DMS114 treated with DMSO at 0.1 percent for 48 hours (cell line): ENCODE measurements around the gene HOXB8.

ENCODE experiments used
- DNase-seq: peaks from one replicate; lab custom pipeline; 2025; ENCODE audit not compliant: unreplicated experiment; lab: John Stamatoyannopoulos, UW

The HOXB8 gene

DNA sequence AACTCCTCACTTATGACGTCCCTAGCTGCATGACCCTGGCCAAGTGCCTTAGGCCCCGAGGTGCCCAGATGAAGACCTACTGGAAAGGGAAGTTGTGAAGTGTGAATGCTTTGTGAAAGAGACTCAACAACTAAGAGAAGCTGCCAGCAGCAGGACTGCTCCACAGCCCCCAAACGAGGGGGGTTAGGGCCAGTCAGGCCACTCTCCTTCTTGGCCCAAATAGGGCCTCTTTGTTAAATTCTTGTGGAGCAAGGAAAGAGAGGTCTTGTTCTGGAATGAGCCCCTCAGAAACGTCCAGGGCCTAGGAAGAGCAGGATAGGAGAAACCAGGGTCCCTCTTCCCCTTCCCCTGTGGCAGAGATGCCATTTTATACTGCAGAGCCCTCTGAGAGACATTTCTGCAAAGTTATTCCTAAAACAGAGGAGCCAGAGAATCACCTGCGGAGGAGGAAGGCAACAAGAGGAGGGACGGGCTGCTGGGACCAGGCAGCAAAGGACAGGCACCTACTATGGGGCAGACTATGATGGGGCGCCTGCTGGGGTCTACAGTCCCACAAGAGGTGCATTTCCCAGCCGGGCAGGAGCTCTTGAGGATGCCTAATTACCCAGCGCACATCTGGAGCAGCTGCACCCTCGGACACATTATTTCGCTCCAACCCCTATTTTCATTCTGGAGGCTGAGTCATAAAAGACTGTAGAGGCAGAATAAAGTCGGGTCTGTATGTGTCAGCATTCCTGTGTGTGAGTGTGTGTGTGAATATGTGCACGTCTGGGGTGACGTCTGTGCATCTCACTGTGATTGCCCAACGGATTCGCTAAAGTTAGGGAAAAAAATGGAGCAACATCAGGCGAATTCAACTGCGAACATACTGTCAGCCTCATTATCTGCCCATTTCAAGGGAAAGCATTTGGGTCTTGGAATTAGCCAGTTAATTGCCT, 22.5 kb upstream of the HOXB8 start:
- no peak for DNase-seq

DNA sequence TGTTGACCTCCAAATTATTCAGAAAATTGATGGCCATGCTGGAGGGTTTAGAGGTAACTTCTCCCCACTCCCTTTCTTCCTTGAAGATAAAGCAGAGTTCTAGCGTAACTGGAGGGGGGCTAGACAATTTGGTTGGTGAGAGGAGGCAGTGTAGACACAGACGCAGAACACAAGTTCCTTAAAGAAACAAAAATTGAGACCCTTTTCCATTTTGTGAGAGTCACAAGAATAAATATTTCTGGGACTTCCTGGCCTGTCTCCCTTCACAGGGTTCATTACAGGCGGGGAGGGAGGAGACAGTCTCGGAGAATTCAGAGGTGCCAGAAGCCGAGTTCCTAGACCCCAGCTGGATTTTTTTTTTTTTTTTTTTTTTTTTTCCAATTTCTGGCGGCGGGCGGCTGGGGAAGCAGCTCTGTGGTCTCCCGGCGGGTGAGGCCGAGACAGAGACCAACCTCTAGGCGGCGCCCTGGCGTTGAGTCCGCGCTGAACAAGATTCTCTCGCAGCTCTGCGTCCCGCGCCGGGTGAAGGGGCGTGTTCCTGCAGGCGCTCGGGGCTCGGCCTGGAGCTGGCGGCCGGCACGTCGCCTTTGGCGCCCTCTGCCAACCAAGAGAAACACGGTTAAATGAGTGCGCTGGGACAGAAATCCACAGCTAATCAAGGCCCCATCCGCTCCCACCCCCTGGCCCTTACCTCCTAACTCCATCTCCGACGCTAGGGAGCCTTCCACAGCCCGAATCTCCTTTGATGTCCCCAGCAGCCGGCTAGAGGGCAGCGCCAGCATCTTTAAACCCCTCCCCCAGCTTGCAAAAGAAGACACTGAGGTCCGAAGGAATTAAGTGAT, 21.3 kb upstream of the HOXB8 start:
- DNase-seq = no peak

DNA sequence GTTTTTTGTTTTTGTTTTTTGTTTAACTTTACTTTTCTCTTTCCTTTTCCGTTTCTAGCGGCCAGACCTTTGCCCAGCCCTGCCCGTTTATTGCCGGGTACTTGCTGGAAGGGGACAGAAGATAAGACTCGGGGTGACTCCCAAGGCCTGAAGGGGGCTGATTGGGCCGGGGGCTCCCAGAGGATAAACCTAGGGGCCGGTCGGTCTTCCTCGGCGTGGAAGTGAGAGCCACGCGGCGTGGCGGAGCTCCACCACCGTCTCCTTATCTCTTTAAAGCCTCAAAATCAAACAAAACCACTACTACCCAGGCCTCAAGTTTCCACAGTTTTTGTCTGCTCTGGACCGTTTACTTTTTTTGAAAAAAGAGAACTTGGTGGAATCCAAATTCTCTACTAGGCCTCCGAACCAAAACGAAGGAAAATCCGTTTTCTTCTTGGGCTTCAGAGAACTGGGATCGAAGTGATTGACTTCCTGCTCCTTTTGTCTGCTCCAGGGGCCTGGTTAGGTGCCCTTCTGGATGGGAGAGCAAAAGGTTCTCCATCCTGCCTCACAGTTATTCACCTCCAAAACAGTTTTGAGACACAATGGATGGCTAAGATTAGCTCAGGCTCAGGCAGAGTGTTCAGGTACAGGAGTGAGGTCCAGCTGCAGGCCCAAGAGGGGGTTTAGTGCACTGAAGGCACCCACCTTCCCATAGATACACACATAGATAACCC, 19.6 kb upstream of the HOXB8 start:
- DNase-seq = no peak

DNA sequence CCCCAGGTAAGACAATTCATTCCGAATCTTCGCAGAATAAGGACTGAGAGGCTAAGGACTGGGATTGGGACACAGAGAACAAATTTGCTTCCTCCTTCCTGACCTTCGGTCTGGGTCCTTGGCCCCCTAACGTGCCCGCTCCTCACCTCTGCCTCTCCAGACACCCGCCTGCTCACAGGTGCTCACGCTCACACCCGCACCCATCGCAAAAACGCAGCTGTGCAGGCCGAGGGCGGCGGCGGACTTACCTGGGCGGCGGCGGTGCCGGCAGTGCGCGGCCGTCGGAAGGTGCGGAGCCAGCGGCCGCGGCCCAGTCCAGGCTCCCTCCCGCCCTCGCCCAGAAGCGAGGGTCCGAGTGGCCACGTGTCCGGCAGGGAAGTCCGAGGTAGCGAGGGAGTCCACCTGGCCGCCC, 18.2 kb upstream of the HOXB8 start:
- DNase-seq = no peak

DNA sequence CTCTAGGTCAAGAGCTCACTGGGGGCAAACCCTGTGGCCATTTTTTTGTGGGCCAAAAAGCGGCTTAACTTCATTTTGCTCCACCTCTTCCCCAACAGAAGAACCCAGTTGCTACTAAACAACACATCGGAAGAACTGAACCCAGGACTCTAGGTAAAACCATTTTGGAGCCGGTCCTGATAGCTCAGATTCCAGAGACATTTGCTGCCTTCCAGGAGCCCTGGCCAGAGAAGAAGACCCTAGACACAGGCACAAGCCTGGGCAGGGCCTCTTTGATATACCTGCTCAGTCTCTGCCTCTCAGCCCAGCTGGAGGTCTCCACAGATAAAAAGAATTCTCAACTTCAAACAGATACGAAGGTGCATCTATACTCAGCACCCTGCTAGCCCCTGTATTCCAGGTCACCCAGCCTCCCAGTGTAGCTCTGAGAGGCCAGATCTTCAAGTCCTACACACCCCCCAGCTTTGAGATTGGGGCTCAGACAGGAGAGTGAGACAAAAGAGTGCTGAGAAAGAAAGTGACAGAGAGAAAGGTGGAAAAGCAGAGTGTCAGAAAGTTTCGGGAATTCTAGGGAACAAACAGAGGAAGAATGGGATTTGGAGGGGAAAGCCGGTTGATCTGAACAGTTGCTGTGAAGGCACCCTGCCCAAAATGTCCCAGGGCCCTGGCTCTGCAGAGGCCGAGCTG, 17.6 kb upstream of the HOXB8 start:
- DNase-seq = no peak

DNA sequence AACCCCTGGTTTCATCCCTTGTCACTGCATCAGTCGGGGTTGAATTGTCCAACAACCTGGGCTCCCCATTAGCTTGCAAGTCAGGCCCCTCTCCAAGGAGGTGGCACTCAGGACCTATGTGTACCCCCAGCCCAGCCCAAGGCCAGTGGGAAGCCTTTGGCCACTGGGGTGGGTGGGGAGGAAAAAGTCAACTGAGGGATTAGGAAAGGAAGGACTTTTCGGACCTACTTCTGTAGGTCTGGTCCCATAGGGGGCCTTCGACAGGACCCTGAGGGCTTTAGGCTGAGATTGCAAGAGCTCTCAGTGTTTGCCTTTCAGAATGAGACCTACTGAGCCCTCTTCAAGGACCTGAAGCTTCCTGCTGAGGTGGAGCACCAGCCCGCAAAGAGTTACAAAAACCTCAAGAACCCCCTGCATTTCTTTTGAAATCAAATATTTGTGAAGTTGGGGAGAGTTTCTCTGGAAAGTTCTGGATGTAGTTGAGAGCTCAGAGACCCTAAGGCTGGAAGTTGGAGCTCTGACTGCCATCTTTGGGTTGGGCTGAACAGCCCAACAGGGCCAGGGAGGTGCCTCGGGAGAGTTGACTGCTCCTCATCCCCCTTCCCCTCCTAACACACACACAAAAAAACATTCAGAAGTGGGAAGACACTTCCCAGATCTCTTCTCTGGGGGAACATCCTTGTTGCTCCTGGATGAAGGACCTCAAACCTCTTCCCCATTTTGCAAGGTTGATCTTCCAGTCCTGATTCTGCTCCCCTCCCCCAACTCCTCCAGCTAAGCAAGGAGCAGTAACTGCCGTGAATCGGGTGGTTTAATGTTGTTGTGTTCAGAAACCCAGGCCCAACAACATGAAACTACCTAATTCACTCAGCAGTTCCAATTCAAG, 16.8 kb upstream of the HOXB8 start:
- no peak for DNase-seq

DNA sequence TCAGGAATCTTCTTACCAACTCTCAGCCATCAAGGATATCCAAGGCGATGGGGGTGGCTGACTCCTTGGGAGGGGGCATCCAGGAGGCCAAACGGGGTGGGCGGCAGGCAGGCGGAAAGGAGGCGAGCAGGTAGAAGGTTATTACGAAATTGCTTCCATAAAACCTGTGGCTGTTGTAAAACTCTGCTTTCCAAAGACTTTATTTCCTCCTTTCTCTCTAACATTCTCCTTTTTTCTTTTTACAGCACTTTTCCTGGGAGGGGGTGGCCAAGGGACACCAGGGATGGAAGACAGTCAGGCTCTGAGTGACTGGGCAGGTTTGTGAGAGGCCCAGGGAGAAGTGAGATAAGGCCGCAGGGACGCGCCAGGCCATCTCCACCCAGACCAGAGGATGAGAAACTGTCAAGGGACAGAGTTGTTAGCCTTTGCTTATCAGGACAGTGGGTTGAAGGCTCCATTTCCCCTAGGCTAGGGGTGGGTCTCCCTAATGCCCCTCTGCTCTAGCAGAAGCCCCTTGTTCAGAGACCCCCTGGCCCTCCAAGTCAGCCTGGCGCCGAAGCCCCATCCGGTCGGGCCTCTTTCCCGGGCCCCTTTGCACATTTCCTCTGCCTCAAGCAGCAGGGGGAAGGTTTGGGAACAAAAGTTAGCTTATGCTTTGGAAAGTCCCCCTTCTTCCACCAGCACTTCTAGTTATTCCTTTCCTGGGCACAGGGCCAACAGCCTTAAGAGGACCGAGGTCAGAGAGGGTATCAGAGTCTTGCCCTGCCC, 16.0 kb upstream of the HOXB8 start:
- no peak for DNase-seq

DNA sequence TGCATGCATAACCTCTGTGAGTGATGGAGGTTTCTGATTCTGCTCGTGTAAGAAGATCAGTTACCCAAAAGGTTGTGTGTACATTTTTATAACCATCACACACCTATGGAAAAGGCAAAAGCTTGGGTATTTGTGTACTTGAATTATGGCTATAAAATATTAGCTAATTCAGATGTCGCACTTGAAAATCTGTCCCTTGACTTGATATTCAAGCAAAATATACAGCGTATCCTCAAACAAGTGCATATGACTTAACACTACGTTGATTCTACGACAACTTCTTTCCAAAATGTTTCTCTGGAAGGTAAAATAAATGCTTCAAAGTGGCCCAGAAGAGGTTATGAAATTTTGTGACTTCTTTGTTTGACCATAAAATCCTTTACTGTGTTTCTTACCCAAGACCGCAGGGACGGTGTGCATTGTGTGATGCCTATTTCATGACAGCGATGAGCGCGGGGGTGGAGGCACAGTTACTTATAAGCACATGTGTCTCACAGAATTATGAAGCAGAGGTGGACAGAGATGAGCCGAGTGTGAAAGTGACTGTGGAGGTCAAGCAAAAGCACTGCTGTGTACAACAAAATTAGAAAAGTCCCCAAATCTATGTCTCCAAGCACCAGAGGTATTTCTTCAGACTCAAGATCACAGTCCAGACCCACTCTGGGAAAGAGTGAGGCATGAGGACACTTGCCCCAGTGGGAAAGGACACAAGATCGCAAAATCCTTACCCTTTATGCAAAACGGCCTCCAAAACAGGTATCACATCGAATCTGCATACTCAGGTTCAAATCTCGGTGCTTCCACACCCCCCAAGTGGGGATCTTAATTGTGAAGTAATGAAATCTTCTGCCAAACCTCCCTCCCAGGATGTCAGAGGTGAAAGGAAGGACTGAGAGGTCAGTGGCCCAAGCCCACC, 15.2 kb upstream of the HOXB8 start:
- no peak for DNase-seq

DNA sequence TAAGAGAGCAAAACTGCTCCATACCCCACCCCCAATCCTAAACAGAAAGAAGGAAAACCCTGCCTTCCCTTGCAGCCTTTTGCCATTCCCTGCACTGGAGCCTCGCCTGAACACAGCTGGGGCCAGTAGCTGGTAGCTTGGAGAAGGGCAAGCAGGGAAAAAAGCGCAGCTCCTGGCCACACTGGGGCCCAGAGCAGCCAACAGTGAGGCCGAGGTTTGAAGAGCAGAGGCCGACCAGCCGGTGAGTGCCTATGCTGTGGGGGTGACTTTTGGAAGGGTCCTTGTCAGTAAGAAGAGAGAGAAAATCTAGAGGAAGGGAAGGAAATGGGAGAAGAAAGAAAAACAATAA, 14.3 kb upstream of the HOXB8 start:
- no peak for DNase-seq

DNA sequence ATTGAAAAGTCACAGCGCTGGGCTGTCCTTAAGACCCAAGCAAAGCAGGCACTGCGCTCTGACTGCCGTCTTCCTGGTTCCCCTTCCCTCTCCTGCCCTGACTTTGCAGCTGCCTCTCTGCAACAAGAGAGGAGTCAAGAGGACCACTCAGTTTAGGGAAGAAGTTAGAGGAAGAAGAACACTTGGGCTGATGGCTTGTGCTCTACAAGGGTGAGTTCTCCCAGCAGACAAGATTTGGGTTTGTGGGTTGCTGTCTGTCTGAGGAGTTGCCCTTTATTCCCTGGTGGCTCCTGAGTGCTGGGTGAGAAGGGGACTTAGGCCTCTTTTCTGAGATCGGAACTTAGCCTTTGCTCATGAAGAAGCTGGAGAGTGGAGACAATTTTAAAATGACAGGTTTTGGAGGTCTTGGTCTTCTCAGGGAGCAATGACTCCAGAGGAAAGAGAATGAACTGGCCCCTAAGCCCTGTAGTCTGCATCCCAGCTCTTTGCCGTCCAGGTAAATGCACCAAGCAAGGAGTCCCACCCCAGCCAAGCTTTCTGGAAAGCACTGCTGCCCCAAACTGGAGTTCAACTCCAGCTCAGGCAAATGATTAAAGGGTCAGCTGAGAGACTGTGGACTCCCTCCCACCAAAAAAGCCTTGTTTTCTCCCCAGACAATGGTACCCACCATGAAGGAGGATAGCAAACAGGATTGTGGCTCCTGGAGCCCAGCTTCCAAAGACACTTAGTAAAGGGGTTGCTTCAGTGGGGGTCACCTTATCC, 13.7 kb upstream of the HOXB8 start:
- DNase-seq = no peak

DNA sequence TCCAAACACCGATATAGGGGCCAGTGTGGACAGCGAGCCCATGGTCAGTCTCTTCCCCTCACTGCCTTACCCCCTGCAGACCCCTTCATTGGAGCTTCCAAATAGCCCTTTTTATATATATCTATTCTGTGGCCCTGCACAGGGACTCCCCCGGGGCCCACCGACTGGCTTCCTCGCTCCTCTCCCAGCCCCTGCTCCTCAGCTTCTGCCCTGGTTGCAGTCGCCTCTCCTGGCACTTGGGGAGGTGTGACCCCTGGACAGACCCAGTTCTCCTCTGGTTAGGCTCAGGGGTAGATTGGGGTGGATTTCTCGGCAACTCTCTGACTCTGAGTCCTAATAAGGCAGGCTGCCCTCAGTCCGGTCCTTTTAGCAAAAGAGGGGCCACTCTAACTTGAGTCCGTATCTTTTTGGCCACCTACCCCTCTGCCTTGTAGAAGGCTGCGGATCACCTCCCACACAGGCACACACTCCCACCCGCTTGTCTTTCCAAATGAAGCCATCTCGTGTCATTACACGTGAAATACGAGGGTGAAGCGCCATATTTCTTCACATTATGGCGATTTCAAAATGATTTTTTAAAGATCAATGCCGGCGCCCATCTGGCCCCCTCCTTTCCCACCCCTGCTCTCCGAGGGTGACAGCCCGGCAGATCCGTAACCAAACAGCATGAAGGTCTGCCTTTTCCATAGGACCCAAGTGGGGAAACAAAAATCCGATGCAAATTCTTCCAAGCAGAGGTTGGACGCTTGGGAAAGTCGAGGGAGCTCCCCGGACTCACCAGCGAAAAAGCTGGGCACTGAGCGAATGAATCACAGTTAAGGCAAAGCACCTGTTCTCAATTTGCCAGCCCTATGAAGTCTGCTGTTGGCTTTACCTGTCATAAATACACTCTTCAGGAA, 12.8 kb upstream of the HOXB8 start:
- no peak for DNase-seq

DNA sequence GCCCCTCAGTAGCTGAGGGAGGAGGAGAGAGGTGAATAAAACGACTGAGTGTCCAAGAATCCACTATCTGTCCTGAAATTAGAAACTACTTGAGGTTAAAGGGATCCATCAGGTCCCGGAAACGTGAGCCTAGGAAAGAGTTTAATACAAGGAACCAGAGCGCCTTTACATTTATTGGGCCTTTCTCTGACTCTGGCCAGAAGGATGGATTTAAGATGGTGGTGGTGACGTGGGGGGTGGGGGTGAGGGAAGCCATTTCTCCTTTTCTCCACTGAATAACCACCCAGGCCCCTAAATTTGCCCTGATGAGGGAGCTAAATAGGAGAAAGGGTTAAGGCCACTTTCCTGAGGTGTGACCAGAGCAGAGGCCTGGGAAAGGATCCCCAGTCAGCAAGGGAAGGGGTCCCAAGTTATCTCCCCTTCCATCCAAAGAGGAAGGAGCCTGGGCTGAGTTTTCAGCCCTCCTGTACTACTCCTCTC, 12.1 kb upstream of the HOXB8 start:
- DNase-seq = no peak

DNA sequence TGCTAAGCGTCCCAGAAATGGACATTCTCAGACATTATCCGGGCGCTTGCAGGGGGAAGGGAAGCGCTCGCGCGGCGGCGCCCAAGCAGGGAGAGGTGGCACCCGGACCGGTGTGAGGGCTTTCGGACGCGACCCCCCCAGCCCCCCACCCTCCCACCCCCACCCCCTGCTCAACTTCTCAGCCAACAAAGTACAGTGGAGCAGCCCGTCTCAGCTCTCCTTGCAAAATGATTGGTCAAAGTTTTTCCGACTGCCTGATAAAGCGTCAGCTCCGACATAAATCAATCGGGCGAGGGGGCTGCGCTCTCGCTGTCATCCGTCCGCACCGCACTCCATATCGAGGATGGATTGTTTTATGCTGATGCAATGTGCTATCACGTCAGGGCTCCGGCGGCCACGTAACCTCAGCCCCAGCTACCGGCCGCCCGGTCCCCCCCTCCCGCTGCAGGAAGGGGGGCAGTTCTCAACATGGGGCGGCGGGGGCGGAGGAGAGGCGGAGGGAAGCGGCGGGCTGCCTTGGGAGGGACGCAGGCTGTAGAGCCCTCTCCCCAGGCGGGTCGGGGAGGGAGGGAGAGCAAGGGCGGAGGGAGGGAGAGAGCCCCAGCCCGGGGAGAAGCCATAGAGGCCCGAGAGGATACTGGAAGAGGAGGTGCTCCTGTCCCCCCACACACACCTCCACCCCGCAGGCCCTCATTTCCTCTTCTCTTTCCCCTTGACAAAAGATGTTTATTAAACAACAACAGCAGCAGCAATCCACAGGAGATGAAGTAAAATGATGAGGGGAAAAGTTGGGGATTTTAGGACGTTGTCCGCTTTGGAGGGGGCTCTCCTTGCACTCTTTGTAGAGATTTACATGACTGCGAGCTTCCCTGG, 11.4 kb upstream of the HOXB8 start, which contains the start of gene HOXB9:
HOXB9 (minus strand) TSS at position 114 of the 873 bp plus-strand sequence; CDS start at position 25, 89 bp downstream.
- DNase-seq = no peak

DNA sequence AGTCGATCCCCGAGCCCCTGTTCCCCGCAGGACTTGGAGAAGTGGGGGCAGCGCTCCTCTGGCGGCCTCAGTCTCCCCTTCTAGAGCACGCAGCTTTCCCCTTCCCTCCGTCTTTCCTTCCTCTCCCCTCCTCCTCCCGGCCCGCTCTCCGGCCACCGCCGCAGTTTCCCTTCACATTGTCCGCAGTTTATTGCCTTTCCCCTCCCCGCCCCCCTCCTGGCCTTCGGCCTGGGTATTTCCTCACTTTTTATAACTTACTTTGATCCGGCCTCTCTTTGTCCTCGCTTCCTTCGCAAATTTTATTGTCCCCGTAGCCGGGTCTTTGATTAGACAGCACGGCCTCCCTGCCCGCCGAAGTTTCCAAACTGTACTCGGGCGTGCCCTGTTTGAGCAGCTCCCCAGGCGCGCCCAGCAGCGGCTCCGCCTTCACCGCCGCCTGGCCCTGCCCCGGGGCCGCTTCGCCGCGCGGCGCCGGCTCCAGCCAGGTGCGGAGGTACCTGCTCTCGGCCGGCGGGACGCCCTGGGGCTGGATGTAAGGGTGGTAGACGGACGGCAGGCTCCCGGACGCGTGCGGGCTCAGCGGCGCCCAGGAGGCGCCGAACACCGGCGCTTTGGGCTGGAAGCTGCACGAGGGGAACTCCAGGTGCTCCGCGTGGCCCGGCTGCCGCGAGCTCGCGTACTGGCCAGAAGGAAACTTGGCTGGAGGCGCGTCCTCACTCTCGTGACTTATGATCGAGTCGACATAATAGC, 10.6 kb upstream of the HOXB8 start:
- DNase-seq = no peak
